ENCODE data around the gene RNF112. TPM values are rescaled to one million over a fixed set of nuclear protein-coding genes. Genes with fewer than 3 reads are reported as not detected.

RNF112 gene
- polyA plus RNA-seq, 3 donors: 0.61 to 1.4 (median 1.00) TPM

DNA sequence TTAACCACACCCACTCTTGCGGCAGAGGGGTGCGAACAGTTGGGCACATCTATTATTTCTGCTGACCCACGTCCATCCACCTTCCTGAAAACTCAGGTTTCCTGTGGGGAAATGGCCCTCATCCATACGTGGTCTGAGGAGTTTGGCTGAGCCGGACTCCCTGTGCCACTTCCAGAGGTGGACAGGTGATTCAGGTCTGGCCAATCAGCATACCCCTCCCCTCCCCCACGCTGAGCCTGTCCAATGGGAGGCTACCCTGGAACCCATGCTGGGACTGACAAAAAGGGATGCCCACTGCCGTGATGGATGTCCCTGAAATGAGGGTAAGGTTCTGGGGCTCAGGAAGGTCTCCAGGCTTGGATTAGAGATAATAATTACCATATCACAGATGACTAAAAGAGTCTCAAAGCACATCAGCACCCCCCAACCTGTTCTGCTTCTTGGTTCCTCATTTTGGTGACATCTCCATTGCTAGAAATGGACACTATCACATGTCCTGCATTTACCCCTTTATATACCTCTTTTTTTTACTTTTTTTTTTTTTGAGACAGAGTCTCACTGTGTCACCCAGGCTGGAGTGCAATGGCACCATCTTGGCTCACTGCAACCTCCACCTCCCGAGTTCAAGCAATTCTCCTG is 38.0 kb upstream of the RNF112 start:
- no peak for DNase-seq (ENCODE audit: low read depth in 3 of 3, low spot score in 2 of 3)

DNA sequence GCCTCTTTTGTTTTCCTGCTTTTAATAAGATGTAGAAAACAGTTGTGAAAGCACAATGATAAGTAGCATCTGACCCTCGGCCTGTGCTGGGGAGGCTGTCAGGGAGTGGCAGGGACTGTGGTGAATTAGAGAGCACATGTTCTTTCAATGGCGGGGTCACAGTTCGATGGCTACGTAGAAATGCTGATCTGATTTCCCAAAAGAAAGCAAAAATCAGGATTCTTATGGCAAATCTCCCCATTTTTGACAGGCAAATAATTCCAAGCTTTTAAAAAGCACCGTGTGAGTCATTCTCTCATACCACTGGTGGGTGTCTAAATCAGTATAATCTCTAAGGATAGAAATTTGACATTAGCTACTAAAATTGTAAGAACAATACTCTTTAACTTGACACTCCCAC is 36.9 kb upstream of the RNF112 start:
- no peak for DNase-seq (ENCODE audit: low read depth in 3 of 3, low spot score in 2 of 3)

DNA sequence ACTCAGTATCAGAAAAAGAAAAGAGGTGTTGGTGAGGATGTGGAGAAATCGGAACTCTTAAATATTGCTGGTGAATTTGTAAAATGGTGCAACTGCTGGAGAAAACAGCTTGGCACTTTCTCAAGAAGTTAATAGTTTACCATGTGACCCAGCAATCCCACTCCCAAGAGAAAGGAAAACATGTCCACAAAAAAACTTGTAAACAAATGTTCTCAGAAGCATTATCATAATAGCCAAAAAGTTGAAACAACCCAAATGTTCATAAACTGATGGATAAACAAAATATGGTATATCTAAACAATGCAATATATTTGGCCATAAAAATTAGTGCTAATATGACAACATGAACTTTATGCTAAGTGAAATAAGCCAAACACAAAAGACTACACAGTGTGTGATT is 35.3 kb upstream of the RNF112 start:
- no peak for DNase-seq (ENCODE audit: low read depth in 3 of 3, low spot score in 2 of 3)

DNA sequence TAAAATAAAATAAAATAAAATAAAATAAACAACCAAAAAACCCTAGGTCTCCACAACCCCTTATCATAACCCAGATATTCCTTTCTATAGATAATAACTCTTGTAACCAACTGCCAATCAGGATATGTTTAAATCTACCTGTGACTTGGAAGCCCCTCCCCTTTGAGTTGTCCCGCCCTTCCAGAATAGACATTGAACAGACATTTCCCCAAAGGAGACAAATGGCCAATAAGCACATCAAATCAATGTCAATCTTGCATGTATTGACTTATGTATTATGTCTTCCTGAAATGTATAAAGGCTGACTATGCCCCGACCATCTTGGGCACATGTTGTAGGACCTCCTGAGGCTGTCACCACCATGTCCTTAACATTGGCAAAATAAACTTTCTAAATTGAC is 34.2 kb upstream of the RNF112 start:
- DNase-seq (ENCODE audit: low read depth in 3 of 3, low spot score in 2 of 3): no peak

DNA sequence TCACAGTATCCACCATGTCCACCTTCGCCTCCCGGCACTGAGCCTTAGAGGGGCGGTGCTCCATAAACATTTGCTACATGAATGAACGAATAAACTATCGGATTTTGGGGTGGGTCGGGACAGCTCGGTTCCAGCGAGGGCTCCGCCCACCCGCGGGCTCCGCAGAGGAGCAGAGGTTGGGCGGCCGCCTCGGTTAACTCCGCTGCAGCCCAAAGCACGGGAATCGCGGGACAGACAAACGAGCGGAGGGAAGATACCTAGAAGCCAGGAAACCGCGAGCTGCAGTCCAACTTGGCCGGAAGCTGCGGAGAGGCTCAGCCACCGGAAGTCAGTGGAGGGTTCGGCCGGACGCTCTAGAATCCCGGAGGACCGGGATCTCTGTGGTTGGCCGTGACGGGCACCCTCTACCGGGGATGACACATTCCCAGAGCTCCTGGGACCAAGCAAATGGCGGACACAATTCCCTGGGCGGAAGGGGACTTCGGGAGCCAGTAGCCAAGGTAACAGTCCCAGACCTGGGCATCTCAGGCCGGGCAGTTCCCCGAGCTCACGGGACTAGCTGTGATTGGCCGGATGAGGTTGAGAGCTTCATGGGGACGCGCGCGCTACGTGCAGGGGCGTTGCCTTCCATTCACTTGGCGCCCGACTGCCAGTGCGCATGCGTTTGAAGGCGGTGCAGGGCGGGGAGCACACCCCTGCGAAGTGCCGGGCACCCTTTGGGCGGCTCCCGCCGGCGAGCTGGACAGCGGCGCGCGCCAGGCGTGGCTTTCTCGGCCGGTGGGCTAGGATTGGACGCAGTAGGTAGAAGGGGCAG is 33.2 kb upstream of the RNF112 start:
- DNase-seq (ENCODE audit: low read depth in 3 of 3, low spot score in 2 of 3): peak; percentile 93 to 98 (median 96)

DNA sequence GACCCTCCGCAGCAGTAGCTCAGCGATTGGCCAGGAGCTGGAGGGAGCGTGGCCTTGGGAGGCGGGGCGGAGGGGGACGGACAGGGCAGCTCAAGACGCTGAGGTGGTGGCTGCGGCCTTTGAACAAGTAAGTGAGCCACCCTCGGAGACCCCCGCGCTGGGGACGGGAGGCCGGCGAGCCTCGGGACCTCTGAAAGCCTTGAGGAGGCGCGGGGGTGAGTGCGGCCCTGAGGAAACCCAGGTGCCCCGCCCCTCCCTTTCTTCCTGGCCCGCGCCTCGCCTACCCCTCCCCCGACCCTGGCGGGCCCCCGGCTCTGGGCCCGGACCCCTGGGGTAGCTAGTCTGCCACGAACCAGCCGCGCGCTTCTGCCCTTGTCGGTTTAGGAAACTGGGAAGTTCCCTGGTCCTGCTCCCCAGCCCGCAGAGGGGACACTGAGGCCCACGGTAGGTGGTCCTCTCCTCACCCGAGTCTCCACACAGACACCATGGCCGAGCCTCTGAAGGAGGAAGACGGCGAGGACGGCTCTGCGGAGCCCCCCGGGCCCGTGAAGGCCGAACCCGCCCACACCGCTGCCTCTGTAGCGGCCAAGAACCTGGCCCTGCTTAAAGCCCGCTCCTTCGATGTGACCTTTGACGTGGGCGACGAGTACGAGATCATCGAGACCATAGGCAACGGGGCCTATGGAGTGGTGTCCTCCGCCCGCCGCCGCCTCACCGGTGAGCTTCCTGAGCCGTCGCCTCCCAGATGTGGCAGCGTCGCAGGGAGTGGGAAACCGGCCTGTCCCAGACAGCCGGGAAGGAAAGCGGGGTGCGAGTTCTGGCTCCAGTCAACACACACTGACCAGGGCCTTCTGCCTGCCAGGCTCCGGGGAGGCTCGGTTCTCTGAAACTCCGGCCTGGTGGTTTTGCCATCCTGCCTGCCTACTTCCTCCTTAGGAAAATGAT is 32.3 kb upstream of the RNF112 start, which contains the start of gene MAPK7:
TSS of gene MAPK7 (plus strand) at position 83 of the 945 bp plus-strand sequence. CDS start at position 486, 403 bp downstream.
- no peak for DNase-seq (ENCODE audit: low read depth in 3 of 3, low spot score in 2 of 3)

DNA sequence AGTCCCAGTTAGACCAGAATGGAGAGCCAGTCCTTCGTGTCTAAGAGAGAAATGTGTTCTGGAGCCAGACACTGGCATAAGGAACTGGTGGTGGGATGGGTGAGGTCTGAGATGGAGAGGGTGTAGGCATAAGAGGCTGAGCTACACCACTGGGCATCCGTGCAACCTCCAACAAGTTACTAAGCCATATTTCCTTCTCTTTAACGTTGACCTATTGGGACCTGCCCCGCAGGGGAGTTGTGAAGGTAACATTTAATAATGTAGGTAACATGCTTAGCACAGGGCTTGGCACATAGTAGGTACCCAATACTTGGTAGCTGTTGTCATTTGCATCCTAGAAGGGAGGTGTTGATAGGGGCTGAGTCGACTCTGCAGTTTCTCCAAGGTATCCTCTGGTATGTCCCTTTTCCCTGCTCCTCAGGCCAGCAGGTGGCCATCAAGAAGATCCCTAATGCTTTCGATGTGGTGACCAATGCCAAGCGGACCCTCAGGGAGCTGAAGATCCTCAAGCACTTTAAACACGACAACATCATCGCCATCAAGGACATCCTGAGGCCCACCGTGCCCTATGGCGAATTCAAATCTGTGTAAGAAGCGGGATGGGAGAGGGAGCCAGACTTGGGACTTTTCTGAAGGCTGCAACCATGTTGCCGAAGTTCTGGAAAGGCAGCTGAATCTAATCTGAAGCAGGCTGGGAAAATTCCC is 31.5 kb upstream of the RNF112 start:
- no peak for DNase-seq (ENCODE audit: low read depth in 3 of 3, low spot score in 2 of 3)

DNA sequence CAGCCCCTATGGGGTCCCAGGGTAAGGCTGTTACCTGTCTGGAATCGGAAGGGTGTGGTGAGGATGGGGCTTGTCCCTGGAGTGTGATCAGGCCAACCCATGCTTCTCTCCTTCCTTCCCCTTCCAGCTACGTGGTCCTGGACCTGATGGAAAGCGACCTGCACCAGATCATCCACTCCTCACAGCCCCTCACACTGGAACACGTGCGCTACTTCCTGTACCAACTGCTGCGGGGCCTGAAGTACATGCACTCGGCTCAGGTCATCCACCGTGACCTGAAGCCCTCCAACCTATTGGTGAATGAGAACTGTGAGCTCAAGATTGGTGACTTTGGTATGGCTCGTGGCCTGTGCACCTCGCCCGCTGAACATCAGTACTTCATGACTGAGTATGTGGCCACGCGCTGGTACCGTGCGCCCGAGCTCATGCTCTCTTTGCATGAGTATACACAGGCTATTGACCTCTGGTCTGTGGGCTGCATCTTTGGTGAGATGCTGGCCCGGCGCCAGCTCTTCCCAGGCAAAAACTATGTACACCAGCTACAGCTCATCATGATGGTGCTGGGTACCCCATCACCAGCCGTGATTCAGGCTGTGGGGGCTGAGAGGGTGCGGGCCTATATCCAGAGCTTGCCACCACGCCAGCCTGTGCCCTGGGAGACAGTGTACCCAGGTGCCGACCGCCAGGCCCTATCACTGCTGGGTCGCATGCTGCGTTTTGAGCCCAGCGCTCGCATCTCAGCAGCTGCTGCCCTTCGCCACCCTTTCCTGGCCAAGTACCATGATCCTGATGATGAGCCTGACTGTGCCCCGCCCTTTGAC is 30.3 kb upstream of the RNF112 start:
- DNase-seq (ENCODE audit: low read depth in 3 of 3, low spot score in 2 of 3): no peak

DNA sequence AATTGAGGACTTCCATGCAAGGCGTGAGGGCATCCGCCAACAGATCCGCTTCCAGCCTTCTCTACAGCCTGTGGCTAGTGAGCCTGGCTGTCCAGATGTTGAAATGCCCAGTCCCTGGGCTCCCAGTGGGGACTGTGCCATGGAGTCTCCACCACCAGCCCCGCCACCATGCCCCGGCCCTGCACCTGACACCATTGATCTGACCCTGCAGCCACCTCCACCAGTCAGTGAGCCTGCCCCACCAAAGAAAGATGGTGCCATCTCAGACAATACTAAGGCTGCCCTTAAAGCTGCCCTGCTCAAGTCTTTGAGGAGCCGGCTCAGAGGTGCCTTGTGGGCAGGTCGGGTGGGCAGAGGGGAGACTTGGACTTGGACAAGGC is 29.7 kb upstream of the RNF112 start:
- DNase-seq (ENCODE audit: low read depth in 3 of 3, low spot score in 2 of 3): no peak

DNA sequence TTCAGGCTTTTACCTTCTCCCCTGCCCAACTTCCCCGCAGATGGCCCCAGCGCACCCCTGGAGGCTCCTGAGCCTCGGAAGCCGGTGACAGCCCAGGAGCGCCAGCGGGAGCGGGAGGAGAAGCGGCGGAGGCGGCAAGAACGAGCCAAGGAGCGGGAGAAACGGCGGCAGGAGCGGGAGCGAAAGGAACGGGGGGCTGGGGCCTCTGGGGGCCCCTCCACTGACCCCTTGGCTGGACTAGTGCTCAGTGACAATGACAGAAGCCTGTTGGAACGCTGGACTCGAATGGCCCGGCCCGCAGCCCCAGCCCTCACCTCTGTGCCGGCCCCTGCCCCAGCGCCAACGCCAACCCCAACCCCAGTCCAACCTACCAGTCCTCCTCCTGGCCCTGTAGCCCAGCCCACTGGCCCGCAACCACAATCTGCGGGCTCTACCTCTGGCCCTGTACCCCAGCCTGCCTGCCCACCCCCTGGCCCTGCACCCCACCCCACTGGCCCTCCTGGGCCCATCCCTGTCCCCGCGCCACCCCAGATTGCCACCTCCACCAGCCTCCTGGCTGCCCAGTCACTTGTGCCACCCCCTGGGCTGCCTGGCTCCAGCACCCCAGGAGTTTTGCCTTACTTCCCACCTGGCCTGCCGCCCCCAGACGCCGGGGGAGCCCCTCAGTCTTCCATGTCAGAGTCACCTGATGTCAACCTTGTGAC is 29.1 kb upstream of the RNF112 start:
- DNase-seq (ENCODE audit: low read depth in 3 of 3, low spot score in 2 of 3): no peak

DNA sequence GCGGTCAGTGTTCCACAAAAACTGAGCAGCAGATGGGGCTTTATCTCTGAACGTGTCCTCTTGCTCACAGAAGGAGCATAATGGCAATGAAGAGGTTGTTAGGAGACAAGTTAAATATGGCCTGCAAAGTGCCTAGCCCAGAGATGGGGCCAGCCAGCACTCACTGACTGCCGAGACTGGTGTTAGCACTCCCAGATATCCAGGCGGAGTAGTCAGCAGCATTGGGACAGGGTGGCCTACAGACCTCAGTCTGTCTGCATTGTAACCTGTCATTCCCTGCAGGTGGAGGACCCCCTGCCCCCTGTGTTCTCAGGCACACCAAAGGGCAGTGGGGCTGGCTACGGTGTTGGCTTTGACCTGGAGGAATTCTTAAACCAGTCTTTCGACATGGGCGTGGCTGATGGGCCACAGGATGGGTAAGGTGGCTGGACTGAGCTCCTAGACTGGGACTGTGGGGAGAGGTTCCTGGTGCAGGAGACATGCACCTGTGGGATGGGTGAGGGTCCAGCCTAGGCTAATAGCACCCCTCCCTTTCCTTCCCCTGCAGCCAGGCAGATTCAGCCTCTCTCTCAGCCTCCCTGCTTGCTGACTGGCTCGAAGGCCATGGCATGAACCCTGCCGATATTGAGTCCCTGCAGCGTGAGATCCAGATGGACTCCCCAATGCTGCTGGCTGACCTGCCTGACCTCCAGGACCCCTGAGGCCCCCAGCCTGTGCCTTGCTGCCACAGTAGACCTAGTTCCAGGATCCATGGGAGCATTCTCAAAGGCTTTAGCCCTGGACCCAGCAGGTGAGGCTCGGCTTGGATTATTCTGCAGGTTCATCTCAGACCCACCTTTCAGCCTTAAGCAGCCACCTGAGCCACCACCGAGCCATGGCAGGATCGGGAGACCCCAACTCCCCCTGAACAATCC is 28.2 kb upstream of the RNF112 start:
- DNase-seq (ENCODE audit: low read depth in 3 of 3, low spot score in 2 of 3): no peak

DNA sequence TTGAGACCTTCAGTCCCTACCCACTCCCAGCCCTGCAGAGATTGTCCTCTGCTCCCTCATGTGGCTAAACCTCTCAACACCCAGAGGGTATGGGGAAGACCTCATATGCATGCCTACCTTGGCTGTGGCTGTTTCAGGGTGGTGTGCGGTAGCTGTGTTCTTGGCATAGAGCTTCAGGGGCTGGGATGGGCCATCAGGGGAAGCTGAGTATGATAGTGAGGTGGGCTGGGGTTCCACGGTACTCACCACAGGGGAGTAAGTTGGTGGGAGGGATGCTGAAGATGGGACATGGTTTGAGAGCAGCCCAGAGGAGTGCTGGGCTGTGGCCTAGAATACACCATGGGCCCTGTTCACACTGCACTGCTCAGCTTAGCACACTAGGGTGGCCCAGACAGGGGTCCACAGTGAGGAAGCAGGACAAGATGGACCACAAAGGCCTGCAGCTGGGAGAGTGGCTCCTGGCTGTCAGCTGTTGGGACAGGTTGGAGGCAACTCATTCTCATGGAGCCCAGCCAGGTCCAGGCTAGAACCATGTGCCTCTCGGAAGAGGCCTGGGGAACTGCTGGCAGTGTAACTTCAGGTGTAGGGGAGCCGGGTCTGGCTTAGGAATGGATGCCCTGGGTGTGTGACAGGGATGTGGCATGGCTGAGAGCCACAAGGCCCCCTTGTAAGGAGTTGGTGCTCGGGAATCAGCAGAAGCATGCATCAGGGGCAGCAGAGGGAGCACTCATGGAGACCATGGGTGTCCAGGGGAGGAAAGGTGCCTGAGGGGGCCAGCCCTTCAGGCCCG is 27.2 kb upstream of the RNF112 start:
- no peak for DNase-seq (ENCODE audit: low read depth in 3 of 3, low spot score in 2 of 3)

DNA sequence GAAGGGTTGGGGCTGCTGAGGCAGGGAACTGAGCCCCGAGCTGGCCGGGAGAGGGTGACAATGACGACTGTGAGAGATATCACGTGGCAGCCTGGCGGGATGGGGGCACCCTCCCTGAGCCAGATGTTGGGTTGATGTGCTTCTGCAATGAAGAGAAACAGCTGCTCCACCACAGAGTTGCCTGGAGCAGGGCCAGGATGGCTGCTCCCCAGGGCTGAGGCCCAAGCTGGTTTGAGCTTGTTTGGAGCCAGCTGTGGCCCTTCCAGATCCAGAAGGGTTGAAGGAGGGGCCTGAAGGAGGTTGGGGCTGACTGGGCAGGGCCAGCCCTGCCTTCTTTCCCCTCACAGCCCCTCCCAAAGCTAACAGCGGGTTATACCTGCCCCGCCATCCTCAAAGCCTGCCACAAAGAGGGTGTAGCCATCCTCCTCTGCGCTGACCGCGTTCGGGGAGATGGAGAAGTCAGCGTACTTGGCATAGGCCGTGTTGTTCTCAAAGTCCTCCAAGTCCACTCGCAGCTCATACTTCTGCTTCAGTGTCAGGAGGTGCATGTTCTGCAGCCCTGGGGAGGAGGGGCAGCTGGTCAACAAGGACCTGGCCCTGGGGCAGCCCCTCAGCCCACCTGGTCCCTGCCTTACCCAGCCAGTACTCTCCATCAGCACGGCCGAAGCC is 26.2 kb upstream of the RNF112 start:
- DNase-seq (ENCODE audit: low read depth in 3 of 3, low spot score in 2 of 3): peak in 1 of 3 donors; percentile 82

DNA sequence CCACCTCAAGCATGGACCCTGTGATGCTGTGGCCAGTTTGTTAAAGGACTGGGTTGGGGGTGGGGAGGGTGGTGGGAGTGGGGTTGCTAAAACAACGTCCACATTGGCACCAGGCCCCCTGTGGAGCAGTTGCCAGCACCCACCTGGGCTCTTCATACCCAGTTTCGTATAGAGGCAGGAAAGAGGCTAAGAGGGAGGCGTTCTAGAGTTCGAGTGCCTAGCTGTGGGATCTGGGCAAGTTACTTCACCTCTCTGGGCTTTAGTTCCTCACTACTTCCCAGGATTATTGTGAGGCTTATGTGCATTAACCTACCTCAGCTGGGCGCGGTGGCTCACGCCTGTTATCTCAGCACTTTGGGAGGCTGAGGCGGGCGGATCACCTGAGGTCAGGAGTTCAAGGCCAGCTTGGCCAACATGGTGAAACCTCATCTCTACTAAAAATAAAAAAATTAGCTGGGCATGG is 25.5 kb upstream of the RNF112 start:
- no peak for DNase-seq (ENCODE audit: low read depth in 3 of 3, low spot score in 2 of 3)

DNA sequence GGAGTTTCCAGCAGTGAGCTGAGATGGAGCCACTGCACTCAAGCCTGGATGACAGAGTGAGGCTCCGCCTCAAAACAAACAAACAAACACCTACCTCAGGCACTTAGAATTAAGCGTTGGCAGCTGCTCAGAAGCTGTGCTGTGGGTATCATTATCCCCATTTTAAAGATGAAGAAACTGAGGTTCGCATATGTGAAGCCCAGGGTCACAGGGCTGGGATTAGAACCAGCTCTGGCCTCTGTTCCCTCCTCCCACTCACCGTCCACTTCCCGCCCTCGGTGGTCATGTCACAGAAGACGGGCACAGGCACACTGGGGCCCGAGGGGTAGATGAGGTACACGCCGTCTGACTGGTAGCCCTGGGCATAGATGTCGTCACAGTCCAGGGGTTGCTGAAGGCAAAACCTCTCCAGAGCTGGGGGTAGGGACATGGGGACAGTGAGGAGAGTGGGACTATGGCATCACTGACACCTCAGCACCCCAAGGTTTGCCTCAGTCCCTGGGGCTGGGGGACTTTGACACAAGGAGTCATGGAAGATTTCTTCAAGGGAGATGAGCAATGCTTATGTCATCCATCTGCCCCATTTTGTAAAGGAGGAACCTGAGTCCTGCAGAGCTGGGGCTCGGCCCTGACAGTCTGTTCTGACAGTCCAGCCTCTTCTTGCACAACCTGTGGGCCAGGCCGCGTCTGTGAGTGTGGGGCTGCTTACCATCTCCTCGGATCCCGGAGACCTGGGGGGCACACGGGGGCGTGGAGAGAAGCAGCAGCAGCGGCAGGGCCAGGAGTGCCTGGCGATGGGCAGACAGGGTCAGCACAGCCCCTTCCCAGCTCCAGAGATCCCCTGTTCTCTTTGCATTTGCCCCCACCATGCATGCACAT is 24.7 kb upstream of the RNF112 start:
- no peak for DNase-seq (ENCODE audit: low read depth in 3 of 3, low spot score in 2 of 3)
